H9 (cell line): ENCODE measurements around the gene EFHD1. TPM values are rescaled to one million over a fixed set of nuclear protein-coding genes. Genes with fewer than 3 reads are reported as not detected.

Source experiments
- DNase-seq: peaks from one replicate; pipeline ENCODE4 v3.0.0-alpha.2; 2017
- H2AFZ ChIP-seq: one replicate; pipeline ENCODE4 v1.6.1; 2013; ENCODE audit warnings: mild to moderate bottlenecking, low read length, control low read depth, moderate library complexity
- H2AK5ac ChIP-seq: 2 replicates; pipeline ENCODE4 v1.6.1; 2013; ENCODE audit warnings: low read length, control low read depth, mixed read lengths; ENCODE audit not compliant: insufficient read length
- H2BK120ac ChIP-seq: one replicate; pipeline ENCODE4 v1.6.1; 2013; ENCODE audit warnings: low read depth, mild to moderate bottlenecking, low read length, control low read depth, inconsistent platforms; ENCODE audit not compliant: poor library complexity, severe bottlenecking
- H2BK12ac ChIP-seq: 2 replicates; pipeline ENCODE4 v1.6.1; 2013; ENCODE audit warnings: low read length, control low read depth, mixed read lengths, low read depth; ENCODE audit not compliant: insufficient read length
- H2BK15ac ChIP-seq: 2 replicates; pipeline ENCODE4 v1.6.1; 2013; ENCODE audit warnings: low read depth, low read length, control low read depth
- H2BK20ac ChIP-seq: one replicate; pipeline ENCODE4 v1.6.1; 2013; ENCODE audit warnings: low read depth, mild to moderate bottlenecking, low read length, control low read depth, inconsistent platforms; ENCODE audit not compliant: poor library complexity, severe bottlenecking
- H2BK5ac ChIP-seq: 2 replicates; pipeline ENCODE4 v1.6.1; 2013; ENCODE audit warnings: low read length, control low read depth, mixed read lengths; ENCODE audit not compliant: insufficient read length
- H3K14ac ChIP-seq: 2 replicates; pipeline ENCODE4 v1.6.1; 2013; ENCODE audit warnings: low read length, control low read depth; ENCODE audit not compliant: insufficient read depth
- H3K18ac ChIP-seq: 2 replicates; pipeline ENCODE4 v1.6.1; 2013; ENCODE audit warnings: low read depth, mild to moderate bottlenecking, mixed read lengths, low read length, control low read depth; ENCODE audit not compliant: insufficient read length
- H3K23ac ChIP-seq: 2 replicates; pipeline ENCODE4 v1.6.1; 2013; ENCODE audit warnings: low read length, control low read depth, mixed read lengths, low read depth; ENCODE audit not compliant: insufficient read length
- H3K23me2 ChIP-seq: 2 replicates; pipeline ENCODE4 v1.6.1; 2013; ENCODE audit warnings: low read depth, mild to moderate bottlenecking, mixed read lengths, low read length, control low read depth; ENCODE audit not compliant: insufficient read length, poor library complexity, severe bottlenecking
- H3K27ac ChIP-seq: 2 replicates; pipeline ENCODE4 v1.5.1; 2013; ENCODE audit warnings: low read length, control low read depth, mixed read lengths, low read depth; ENCODE audit not compliant: insufficient read length
- H3K27me3 ChIP-seq: 2 replicates; pipeline ENCODE4 v1.6.1; 2013; ENCODE audit warnings: low read length, control low read depth, inconsistent platforms; ENCODE audit not compliant: insufficient read depth
- H3K4ac ChIP-seq: 2 replicates; pipeline ENCODE4 v1.6.1; 2013; ENCODE audit warnings: low read depth, mild to moderate bottlenecking, control low read depth, inconsistent platforms, low read length, moderate library complexity
- H3K4me1 ChIP-seq: 2 replicates; pipeline ENCODE4 v1.6.1; 2013; ENCODE audit warnings: low read length, control low read depth, inconsistent platforms; ENCODE audit not compliant: insufficient read depth
- H3K4me2 ChIP-seq: 2 replicates; pipeline ENCODE4 v1.6.1; 2013; ENCODE audit warnings: low read length, control low read depth, mixed read lengths; ENCODE audit not compliant: insufficient read length, insufficient read depth
- H3K56ac ChIP-seq: 2 replicates; pipeline ENCODE4 v1.6.1; 2013; ENCODE audit warnings: low read depth, mild to moderate bottlenecking, mixed read lengths, low read length, control low read depth; ENCODE audit not compliant: insufficient read length
- H3K79me1 ChIP-seq: 2 replicates; pipeline ENCODE4 v1.6.1; 2013; ENCODE audit warnings: low read depth, mild to moderate bottlenecking, moderate library complexity, low read length, control low read depth, inconsistent platforms; ENCODE audit not compliant: insufficient read depth, poor library complexity, severe bottlenecking
- H3K79me2 ChIP-seq: 2 replicates; pipeline ENCODE4 v1.6.1; 2013; ENCODE audit warnings: low read length, control low read depth, inconsistent platforms; ENCODE audit not compliant: insufficient read depth
- H3K9ac ChIP-seq: 2 replicates; pipeline ENCODE4 v1.6.1; 2013; ENCODE audit warnings: low read length, control low read depth, mixed read lengths; ENCODE audit not compliant: insufficient read length; ENCODE audit errors: extremely low read depth
- H3K9me3 ChIP-seq: one replicate; pipeline ENCODE4 v1.6.1; 2013; ENCODE audit warnings: low read depth, low read length, inconsistent platforms; ENCODE audit not compliant: control insufficient read depth
- H3T11ph ChIP-seq: one replicate; pipeline ENCODE4 v1.6.1; 2013; ENCODE audit warnings: mild to moderate bottlenecking, low read length, control low read depth, inconsistent platforms
- H4K20me1 ChIP-seq: one replicate; pipeline ENCODE4 v1.6.1; 2013; ENCODE audit not compliant: control insufficient read depth, insufficient read length, insufficient read depth
- H4K5ac ChIP-seq: 2 replicates; pipeline ENCODE4 v1.6.1; 2013; ENCODE audit warnings: low read depth, mild to moderate bottlenecking, mixed read lengths, low read length, control low read depth; ENCODE audit not compliant: insufficient read length
- H4K8ac ChIP-seq: replicated peaks from 2 replicates; pipeline ENCODE4 v1.6.1; 2013; ENCODE audit warnings: low read length, control low read depth, mixed read lengths, low read depth; ENCODE audit not compliant: insufficient read length
- H4K91ac ChIP-seq: 2 replicates; pipeline ENCODE4 v1.6.1; 2013; ENCODE audit warnings: low read depth, mild to moderate bottlenecking, moderate library complexity, mixed read lengths, low read length, control low read depth; ENCODE audit not compliant: insufficient read length
- H3K27ac Mint-ChIP-seq, 3 experiments: 2 replicates in 2 of 3; 3 replicates in 1 of 3; pipeline ENCODE4 v1.8.0; 2020 to 2021; ENCODE audit warnings: mixed read lengths in 3 of 3, mild to moderate bottlenecking in 1 of 3, moderate library complexity in 1 of 3
- H3K27me3 Mint-ChIP-seq: 2 replicates; pipeline ENCODE4 v1.8.0; 2021; ENCODE audit warnings: low read depth, mild to moderate bottlenecking, moderate library complexity, mixed read lengths
- H3K36me3 Mint-ChIP-seq, 3 experiments: 2 replicates in 2 of 3; 3 replicates in 1 of 3; pipeline ENCODE4 v1.8.0; 2020 to 2021; ENCODE audit warnings: low read depth in 3 of 3, mixed read lengths in 3 of 3; ENCODE audit not compliant: insufficient read depth in 1 of 3
- H3K4me1 Mint-ChIP-seq, 2 experiments: 2 replicates each; pipeline ENCODE4 v1.8.0; 2020; ENCODE audit warnings: mixed read lengths in 2 of 2
- H3K4me3 Mint-ChIP-seq, 2 experiments: 2 replicates in 1 of 2; 3 replicates in 1 of 2; pipeline ENCODE4 v1.8.0; 2020 to 2021; ENCODE audit warnings: mild to moderate bottlenecking in 2 of 2, mixed read lengths in 2 of 2, moderate library complexity in 1 of 2
- H3K9me3 Mint-ChIP-seq, 2 experiments: 2 replicates in 1 of 2; 3 replicates in 1 of 2; pipeline ENCODE4 v1.8.0; 2020; ENCODE audit warnings: mild to moderate bottlenecking in 2 of 2, mixed read lengths in 2 of 2, moderate library complexity in 1 of 2
- CTCF ChIP-seq: fragments of 200-600 bp; sonication (generic); conservative IDR thresholded peaks from 3 replicates; pipeline ENCODE4 v1.8.0; 2021; ENCODE audit warnings: antibody characterized with exemption, mild to moderate bottlenecking
- WGBS: extraction: QIAGEN DNeasy Blood & Tissue Kit; methylation state at CpG from one replicate; pipeline ENCODE4 v1.1.7; 2013; ENCODE audit warnings: missing lambda C conversion rate, low lambda C conversion rate, mixed read lengths; ENCODE audit not compliant: insufficient read length; ENCODE audit errors: extremely low coverage; 5-methylcytosine and 5-hydroxymethylcytosine counted together
- total RNA-seq: library from RNA; stranded (reverse); gene quantifications from 2 replicates; pipeline ENCODE4 v1.2.1, GENCODE V29; 2021

EFHD1 gene
- total RNA-seq, 1 experiment from 2014 or later, result 2.8 TPM

- Histone ChIP-seq H4K8ac (no peak overlapping the region), H3K27me3 (no peaks in the 10 kb centered on the region), H3K9ac (no peak overlapping the region), H3K27ac (no peak overlapping the region), H4K5ac (no peak overlapping the region), H2BK15ac (no peak overlapping the region), H4K20me1 (peaks cover 3% of the 10 kb centered on the region), H2AFZ (no peak overlapping the region), H3K4me2 (no peak overlapping the region), H3K4ac (no peak overlapping the region), H3K14ac (no peak overlapping the region), H3K9me3 (no peaks in the 10 kb centered on the region), H2AK5ac (no peak overlapping the region), H2BK120ac (no peak overlapping the region), H2BK20ac (no peak overlapping the region), H3K23me2 (no peaks in the 10 kb centered on the region), H3K56ac (no peak overlapping the region), H3K79me1 (no peaks in the 10 kb centered on the region), H4K91ac (no peak overlapping the region), H3K4me1 (no peaks in the 10 kb centered on the region), H2BK5ac (no peak overlapping the region), H3K18ac (no peak overlapping the region), H3K79me2 (no peaks in the 10 kb centered on the region), H2BK12ac (no peak overlapping the region), H3T11ph (no peak overlapping the region), H3K23ac (no peak overlapping the region)
- Mint-ChIP-seq H3K9me3 (no peaks in the 10 kb centered on the region), H3K4me3 (no peak overlapping the region), H3K27me3 (no peaks in the 10 kb centered on the region; the same call in 1 of the 2 replicates), H3K4me1 (peaks cover 0 to 8% of the 10 kb centered on the region in 2 experiments; a peak in 2 of 4 replicates), H3K36me3 (no peaks in the 10 kb centered on the region), H3K27ac (no peak overlapping the region)
- TF ChIP-seq CTCF, result no peak
- WGBS, result no CpG with 5 or more reads among the region's 4 CpGs
- DNase-seq, result peak; percentile 52
These were observed 35.1 kb upstream of the EFHD1 start for GRCh38 chr2:232598293-232598692.
